DND-41 (cell line): ENCODE data around the gene FAM241B.

ENCODE experiments used
- CTCF ChIP-seq: IDR thresholded peaks from 2 replicates; pipeline ENCODE4 v1.5.1; 2012; ENCODE audit warnings: borderline replicate concordance, low read length, moderate library complexity, mild to moderate bottlenecking; ENCODE audit not compliant: poor library complexity, severe bottlenecking; ENCODE audit errors: extremely low read depth
- EZH2 ChIP-seq: IDR thresholded peaks from 3 replicates; pipeline ENCODE4 v1.6.1; 2012; ENCODE audit warnings: borderline replicate concordance, low read depth, mild to moderate bottlenecking, moderate library complexity, low read length, inconsistent platforms; ENCODE audit not compliant: severe bottlenecking

- TF ChIP-seq CTCF (no peak), EZH2 (no peak)
These were observed 5.6 kb downstream of the FAM241B start for GRCh38 chr10:69635428-69636272.
